ENCODE results near the gene EIF4A3.

- TF ChIP-seq, protein P1, sequence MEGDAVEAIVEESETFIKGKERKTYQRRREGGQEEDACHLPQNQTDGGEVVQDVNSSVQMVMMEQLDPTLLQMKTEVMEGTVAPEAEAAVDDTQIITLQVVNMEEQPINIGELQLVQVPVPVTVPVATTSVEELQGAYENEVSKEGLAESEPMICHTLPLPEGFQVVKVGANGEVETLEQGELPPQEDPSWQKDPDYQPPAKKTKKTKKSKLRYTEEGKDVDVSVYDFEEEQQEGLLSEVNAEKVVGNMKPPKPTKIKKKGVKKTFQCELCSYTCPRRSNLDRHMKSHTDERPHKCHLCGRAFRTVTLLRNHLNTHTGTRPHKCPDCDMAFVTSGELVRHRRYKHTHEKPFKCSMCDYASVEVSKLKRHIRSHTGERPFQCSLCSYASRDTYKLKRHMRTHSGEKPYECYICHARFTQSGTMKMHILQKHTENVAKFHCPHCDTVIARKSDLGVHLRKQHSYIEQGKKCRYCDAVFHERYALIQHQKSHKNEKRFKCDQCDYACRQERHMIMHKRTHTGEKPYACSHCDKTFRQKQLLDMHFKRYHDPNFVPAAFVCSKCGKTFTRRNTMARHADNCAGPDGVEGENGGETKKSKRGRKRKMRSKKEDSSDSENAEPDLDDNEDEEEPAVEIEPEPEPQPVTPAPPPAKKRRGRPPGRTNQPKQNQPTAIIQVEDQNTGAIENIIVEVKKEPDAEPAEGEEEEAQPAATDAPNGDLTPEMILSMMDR (IDR thresholded peaks at IDR 0.05) = no peak
- no peak for TF ChIP-seq POLR2A (IDR thresholded peaks at IDR 0.05)
Measured at GRCh38 chr17:80097127-80097621, 49.8 kb downstream of the EIF4A3 start.
